GM21786 (cell line): ENCODE data around the gene ZMYM3.
"Not testable (repeated sequence)": the region's sequence is repeated elsewhere in the genome, so short reads cannot be mapped to it uniquely, and the experiment has no call there.

Source experiments
- ATAC-seq: cut with Tn5 transposase; IDR thresholded peaks from one replicate; pipeline ENCODE4 v1.9.1; 2021; ENCODE audit not compliant: unreplicated experiment

Gene ZMYM3

DNA sequence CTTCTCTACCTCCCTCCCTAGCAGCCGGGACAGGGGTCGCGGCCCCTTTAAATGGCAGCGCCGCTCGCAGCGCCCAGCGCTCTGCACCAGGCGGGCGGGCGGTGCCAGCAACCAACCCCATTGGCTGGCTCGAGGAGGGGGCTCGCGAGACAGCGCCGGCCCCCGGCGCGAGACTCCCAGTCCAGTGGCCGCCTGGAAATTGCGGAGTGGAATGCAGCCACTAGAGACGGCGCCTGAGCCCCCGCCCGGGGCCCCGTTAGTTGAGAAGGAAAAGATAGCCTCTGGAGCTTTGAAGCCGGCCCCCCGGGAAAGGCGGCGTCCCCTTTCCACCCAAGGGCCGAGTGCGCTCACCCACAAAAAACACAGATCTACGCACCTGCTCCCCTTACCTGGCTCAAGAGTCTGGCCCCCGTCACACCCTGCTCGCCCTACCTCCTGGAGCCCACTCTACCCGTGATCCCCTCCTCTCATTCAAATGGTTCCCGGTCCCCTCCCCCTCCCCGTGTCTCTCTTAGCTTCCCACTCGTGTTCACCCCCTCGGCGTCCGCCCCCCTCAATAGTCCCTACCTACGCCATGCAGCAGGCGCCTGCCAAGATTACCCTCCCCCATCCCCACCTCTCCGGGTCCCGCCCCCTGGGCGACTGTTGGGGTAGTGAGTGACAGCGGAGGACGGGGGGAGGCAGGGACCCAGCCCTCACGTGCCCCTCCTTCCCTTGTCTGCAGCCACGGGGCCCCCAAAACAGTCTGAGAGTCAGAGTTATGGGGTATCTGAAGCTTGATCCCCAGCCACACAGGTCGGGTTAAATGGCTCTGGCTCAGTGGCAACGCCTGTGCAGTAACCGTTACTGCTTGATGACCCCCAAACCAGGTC lies at the start of gene ZMYM3:
Gene ZMYM3 (minus strand): TSS at position 49 of the 872 bp plus-strand sequence. CDS start 885 bp downstream, outside the sequence.
- peak; percentile 61 for ATAC-seq

DNA sequence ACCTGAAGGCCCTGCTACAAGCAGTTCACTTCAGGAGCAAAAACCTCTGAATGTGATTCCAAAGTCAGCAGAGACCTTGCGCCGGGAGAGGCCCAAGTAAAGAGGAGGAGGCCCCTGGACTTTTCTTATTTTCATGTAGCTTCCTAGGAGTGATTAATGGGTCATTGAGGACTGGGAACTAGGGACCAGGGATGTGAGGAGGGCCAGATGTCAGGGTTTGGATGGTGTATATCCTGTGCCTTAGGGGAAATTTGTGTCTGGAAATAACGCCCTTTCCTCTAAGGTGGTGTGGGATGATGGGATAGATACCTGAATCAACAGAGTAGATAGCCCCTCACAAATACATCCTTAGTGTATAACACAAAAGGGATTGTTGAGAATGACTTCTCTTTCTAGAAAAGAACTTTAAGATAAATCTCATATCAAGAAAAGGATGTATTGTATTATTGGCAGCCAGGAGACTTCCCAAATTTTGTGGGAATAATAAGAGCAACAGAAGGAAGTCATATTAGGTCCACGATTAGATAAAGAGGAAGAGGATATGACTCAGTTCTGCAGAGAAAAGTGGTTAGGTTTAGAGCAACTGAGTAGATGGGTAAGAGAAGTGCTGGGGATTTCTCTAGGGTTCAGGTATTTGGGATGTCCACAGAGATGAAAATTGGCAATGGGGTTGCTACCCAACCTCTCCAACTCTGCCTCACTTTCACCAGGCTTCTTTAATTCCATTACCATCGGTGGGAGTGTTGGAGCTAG lies 48.7 kb upstream of the ZMYM3 start:
- no peak for ATAC-seq

DNA sequence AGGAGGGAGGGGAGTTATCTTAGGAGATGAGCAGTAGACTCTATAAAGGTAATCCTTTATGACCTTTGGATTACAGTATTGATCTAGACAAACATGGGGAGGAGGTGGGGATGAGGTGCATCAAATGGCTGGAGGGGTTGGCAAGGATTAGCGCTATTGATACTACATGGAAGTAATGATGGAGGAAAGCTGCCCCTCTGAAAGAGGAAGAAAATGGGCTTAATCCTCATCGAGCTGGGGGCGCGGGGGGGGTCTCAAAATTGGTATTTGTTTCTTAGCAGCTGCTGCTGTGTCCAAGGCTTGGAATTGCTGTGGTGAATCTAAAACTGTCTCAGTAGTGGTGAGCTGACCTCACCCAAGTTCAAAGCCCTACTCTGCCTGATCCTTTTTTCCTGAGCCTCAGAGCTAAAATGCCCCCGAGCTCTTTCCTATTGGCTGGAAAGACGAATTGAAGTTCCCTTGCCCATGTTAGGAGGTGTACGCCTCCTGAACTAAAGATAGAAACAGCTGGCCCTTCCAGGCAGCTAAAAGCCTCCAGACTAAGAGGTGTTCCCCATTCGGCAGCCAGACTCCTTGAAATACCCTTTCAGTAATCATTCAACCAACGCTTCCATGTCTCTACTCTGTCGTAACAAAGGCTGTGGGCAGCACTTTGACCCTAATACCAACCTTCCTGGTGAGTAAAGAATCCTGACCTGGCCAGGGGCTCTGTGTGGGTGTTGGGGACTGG lies 47.4 kb upstream of the ZMYM3 start, which contains the start of gene ITGB1BP2:
Gene ITGB1BP2 (plus strand): TSS at position 556 of the 730 bp plus-strand sequence. CDS start 57 bp downstream, at position 613.
- ATAC-seq: no peak

DNA sequence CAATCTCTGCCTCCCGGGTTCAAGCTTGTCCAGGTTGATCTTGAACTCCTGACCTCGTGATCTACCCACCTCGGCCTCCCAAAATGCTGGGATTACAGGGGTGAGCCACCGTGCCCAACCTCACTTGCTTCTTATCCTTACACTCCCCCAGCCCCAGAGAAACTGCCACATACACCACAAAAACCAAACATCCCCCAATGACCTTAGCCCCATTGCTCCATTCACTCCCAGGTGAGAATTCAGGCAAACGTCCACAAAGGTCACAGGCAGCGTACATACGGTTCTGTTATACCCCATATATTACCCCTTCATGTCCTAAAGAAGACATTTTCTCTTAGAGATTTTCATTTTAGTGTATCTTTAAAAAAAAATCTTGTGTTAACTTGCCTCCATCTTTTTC lies 46.6 kb upstream of the ZMYM3 start:
- ATAC-seq: not testable (repeated sequence)

DNA sequence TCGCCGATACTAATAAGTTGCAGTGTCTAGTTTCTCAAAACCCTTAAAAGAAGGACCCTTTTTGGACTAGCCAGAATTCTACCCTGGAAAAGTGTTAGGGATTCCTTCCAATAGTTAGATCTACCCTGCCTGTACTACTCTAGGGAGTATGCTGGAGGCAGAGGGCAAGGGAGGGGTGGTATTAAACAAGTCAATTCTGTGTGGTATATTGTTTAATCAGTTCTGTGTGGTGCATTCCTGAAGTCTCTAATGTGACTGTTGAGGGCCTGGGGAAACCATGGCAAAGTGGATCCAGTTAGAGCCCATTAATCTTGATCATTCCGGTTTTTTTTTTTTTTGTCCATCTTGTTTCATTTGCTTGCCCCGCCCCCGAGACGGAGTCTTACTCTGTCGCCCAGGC lies 46.1 kb upstream of the ZMYM3 start:
- not testable (repeated sequence) for ATAC-seq

DNA sequence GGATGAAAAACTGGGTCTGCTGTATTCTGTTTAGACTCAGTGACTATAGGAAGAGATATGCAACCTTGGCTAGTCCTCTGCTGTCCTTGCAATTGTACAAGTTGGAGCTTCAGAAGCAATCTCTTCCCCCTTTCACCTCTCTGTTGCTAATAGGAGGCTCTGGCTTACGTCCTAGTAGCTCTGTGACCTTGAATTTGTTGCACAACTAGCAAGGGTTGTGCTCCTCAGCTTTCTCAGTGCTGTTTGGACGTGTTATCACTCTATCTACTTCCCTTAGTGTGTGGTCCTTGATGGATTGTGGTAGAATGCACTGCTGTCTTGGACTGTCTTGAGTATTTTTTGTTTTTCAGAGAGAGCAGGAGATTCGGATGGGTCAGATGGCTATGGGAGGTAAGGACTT lies 44.2 kb upstream of the ZMYM3 start:
- no peak for ATAC-seq

DNA sequence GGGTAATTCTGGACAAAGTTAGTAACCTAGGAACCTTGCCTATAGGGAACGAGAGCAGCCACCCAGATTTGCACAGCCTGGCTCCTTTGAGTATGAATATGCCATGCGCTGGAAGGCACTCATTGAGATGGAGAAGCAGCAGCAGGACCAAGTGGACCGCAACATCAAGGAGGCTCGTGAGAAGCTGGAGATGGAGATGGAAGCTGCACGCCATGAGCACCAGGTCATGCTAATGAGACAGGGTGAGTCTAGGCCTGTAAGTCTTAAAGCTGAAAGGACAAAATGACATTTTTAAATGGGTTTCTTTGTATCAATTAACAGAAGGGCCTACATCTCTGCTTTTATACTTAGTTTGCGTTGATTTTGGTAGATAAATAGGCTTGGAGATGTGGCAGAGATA lies 42.9 kb upstream of the ZMYM3 start:
- ATAC-seq: no peak

DNA sequence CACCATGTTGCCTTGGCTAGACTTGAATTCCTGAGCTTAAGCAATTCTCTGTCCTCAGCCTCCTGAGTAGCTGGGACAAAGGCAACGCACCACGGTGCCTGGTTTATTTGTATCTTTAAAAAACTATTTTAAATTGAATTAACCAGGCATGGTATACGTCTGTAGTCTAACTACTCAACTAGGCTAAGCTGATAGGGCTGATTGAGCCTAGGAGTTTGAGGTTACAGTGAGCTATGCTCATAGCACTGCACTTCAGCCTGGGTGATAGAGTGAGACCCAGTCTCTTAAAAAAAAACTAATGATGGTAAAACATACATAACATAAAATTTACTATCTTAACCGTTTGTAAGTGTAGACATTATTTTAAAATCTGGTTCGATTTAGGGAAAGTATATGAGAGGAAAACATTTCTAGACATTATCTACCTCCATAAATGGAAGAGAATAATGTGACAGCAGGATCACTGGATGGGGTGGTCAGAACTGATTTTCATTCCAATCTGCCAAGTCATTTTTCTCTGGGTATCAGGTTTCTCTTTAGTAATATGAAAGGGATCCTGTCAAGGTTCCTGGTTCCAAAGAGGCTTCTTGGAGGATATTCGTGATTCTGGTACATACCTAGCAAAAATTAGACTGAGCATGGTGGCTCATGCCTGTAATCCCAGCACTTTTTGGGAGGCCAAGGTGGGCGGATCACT lies 38.9 kb upstream of the ZMYM3 start:
- no peak for ATAC-seq

DNA sequence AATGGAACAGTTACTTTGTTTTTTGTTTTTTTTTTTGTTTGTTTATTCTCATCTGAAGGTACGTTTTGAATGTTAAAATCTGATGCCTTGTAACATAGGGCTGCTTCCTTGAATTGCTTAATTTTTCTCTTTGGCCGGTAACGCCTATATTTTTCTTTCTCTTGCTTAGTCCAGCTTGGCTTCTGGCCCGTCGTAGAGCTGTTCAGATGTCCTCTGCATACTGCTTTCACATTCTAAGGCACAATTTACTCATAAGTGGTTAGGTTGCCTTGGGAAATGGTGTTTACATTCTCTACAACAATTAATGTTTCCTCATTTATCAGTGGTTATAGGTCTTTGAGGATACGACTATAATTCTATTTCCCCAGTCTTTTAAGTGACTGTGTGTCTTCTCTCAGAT lies 37.4 kb upstream of the ZMYM3 start:
- ATAC-seq: no peak

DNA sequence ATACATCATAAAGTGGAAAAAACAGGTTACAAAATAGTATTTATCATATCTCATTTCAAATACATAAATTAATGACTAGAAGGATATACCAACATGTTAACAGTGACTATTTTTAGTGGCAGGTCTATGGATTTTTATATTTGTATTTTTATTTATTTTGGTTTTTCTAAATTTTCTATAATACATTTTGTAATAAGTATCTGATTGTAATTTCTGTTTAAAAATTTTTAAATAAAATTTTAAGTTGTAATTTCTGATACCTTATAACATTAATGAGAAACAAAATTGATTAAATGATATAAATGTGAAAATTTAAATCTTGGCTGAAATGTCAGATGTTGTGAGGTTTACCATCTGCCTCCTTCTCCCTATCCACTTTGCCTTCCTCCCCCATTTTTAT lies 32.0 kb upstream of the ZMYM3 start:
- no peak for ATAC-seq

DNA sequence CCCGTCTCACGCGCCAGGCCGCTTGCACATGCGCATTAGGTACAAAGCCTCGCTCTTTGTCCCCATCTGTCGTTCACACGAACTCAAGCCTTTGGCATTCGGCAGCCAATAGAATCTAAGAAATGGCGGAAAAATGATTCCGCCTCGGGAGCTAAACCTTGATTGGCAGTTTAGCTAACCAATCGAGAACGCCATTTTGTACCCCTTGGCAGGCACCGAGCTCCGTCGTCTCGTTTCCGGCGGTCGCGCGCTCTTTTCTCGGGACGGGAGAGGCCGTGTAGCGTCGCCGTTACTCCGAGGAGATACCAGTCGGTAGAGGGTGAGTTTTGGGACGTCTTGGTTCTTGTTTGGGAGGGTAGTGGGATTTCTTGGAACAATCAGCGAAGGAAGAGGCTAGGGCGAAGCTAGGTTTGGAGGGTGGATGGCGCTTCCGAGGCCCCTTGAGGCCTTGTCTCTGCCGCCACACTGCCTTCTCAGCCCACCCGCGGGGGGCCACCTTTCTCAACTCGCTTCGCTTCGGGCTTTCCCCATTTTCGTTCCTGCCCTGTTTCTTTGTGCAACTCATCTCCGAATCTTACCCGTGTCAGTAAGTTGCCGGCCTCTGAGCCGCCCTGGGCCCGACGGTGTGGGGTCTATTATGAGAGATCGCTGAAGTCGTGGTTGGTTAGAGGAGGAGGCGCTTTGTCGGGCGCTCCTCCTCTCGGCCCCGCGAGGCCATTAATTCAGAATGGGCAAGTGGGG lies 29.6 kb upstream of the ZMYM3 start, which contains the start of gene NONO:
Gene NONO (plus strand): TSS at position 233 of the 741 bp plus-strand sequence. CDS start 7,003 bp downstream, outside the sequence.
- peak; percentile 85 for ATAC-seq

DNA sequence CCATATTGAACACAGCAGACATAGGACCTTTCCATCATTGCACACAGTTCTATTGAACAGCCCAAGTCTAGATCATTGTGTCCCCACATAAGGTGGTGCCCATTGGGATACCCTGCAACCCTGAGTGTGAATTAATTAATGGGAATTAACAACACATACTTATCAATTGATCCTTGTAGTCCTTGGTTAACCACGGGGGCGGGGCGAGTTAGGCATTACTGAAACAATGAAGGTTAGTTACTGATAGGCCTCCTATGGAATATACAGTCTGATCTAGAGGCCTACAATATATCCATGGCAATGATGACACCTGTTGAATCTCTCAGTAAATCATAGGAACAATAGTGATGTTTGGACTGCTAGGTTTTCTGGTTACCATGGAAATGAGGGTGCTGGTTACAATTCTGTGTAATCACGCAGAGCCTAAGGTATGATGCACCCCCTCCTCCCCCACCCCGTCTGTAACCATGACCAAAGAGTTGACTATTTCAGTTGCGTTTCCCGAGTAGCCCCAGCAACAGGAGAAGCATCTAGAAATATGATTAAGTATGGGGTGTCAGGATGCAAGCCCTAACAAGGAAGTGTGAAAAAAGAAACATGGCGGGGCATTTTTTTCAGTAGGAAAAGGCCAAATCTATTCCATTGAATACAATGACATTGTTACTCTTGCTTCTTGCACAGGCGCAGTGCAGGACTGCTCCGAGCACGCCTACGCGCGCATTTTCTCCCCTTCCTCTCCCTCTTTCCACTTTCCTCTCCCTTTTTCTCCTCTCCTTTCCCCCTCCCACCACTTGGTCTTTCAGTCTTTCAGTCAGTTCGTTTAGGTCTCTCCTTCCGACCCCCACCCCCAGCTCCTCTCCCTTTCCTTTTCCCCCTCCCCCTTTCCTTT lies 28.8 kb upstream of the ZMYM3 start:
- peak; percentile 21 for ATAC-seq

DNA sequence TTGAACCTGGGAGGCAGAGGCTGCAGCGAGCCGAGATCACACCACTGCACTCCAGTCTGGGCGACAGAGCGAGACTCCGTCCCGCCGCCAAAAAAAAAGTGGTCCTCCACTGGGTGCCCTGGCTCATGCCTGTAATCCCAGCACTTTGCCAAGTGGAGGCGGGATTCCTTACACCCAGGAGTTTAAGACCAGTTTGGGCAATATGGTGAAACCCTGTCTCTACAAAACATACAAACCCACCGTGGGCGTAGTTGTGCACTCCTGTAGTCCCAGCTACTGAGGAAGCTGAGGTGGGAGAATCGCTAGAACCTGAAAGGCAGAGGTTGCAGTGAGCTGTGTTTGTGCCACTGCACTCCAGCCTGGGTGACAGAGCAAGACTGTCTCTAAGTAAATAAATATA lies 27.4 kb upstream of the ZMYM3 start:
- ATAC-seq: not testable (repeated sequence)

DNA sequence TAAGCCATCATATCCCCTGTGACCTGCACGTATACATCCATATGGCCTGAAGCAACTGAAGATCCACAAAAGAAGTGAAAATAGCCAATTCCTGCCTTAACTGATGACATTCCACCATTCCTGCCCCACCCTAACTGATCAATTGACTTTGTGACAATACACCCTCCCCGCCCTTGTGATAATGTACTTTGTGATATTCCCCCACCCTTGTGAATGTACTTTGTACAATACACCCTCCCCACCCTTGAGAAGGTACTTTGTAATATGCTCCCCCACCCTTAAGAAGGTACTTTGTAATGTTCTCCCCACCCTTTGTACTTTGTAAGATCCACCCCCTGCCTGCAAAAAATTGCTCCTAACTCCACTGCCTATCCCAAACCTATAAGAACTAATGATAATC lies 18.4 kb upstream of the ZMYM3 start:
- not testable (repeated sequence) for ATAC-seq

DNA sequence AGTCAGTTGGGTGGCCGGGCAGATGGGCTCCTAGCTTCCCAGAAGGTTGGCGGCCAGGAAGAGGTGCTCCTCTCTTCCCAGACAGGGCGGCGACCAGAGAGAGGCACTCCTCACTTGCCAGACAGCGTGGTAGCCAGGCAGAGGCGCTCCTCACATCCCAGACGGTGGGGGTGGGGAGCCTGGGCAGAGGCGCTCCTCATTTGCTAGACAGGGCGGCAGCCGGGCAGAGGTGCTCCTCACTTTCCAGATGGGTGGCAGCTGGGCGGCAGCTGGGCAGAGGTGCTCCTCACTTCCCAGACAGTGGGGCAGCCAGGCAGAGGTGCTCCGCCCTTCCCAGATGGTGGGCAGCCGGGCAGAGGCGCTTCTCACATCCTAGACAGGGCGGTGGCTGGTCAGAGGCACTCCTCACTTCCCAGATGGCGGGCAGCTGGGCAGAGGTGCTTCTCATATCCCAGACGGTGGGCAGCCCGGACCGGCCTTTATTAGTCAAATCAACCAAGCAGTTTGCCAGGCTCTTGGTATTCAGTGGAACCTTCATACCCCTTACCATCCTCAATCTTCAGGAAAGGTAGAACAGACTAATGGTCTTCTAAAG lies 16.0 kb upstream of the ZMYM3 start:
- ATAC-seq: no peak

DNA sequence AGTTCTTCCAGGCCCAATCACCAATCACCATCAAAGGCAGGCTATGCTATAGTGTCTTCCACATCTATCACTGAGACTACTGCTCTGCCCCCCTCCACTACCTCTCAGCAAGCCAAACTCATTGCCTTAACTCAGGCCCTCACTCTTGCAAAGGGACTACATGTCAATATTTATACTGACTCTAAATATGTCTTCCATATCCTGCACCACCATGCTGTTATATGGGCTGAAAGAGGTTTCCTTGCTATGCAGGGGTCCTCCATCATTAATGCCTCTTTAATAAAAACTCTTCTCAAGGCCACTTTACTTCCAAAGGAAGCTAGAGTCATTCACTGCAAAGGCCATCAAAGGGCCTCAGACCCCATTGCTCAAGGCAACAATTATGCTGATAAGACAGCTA lies 14.7 kb upstream of the ZMYM3 start:
- ATAC-seq: not testable (repeated sequence)

DNA sequence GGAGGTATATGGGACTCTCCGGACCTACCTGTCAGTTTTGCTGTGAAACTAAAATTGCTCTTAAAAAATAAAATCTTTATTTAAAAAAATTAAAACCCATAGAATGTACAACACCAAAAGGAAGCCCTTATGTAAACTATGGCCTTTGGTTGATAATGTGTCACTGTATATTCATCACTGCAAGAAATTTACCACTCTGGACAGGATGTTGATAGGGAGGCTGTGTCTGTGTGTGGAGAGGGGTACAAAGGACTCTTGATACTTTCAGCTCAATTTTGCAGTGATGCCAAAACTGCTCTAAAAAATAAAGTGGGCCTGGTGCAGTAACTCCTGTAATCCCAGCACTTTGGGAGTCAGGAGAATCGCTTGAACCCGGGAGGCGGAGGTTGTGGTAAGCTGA lies 2.9 kb upstream of the ZMYM3 start:
- ATAC-seq: no peak

DNA sequence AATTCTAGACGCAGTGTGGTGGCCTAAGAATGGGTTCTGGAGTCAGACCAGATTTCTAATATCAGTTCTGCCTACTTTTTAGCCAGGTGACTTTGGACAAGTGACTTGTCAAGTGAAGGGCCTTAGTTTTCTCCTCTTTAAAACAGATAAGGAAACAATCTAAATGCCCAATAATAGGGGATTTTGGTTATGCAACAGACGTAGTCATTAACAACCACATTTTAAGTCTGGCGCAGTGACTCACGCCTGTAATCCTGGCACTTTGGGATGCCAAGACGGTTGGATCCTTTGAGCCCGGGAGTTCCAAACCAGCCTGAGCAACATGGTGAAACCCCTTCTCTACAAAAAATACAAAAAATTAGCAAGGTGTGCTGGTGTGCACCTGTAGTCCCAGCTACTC lies 2.1 kb upstream of the ZMYM3 start:
- ATAC-seq: no peak
